H9 (cell line): Measurements from ENCODE around the gene HMX1. TPM values are rescaled to one million over a fixed set of nuclear protein-coding genes. Genes with fewer than 3 reads are reported as not detected.

Experiments
- DNase-seq: peaks from one replicate; pipeline ENCODE4 v3.0.0-alpha.2; 2017
- H2AFZ ChIP-seq: one replicate; pipeline ENCODE4 v1.6.1; 2013; ENCODE audit warnings: mild to moderate bottlenecking, low read length, control low read depth, moderate library complexity
- H2AK5ac ChIP-seq: 2 replicates; pipeline ENCODE4 v1.6.1; 2013; ENCODE audit warnings: low read length, control low read depth, mixed read lengths; ENCODE audit not compliant: insufficient read length
- H2BK120ac ChIP-seq: one replicate; pipeline ENCODE4 v1.6.1; 2013; ENCODE audit warnings: low read depth, mild to moderate bottlenecking, low read length, control low read depth, inconsistent platforms; ENCODE audit not compliant: poor library complexity, severe bottlenecking
- H2BK12ac ChIP-seq: 2 replicates; pipeline ENCODE4 v1.6.1; 2013; ENCODE audit warnings: low read length, control low read depth, mixed read lengths, low read depth; ENCODE audit not compliant: insufficient read length
- H2BK15ac ChIP-seq: 2 replicates; pipeline ENCODE4 v1.6.1; 2013; ENCODE audit warnings: low read depth, low read length, control low read depth
- H2BK20ac ChIP-seq: one replicate; pipeline ENCODE4 v1.6.1; 2013; ENCODE audit warnings: low read depth, mild to moderate bottlenecking, low read length, control low read depth, inconsistent platforms; ENCODE audit not compliant: poor library complexity, severe bottlenecking
- H2BK5ac ChIP-seq: 2 replicates; pipeline ENCODE4 v1.6.1; 2013; ENCODE audit warnings: low read length, control low read depth, mixed read lengths; ENCODE audit not compliant: insufficient read length
- H3K14ac ChIP-seq: 2 replicates; pipeline ENCODE4 v1.6.1; 2013; ENCODE audit warnings: low read length, control low read depth; ENCODE audit not compliant: insufficient read depth
- H3K18ac ChIP-seq: 2 replicates; pipeline ENCODE4 v1.6.1; 2013; ENCODE audit warnings: low read depth, mild to moderate bottlenecking, mixed read lengths, low read length, control low read depth; ENCODE audit not compliant: insufficient read length
- H3K23ac ChIP-seq: 2 replicates; pipeline ENCODE4 v1.6.1; 2013; ENCODE audit warnings: low read length, control low read depth, mixed read lengths, low read depth; ENCODE audit not compliant: insufficient read length
- H3K23me2 ChIP-seq: 2 replicates; pipeline ENCODE4 v1.6.1; 2013; ENCODE audit warnings: low read depth, mild to moderate bottlenecking, mixed read lengths, low read length, control low read depth; ENCODE audit not compliant: insufficient read length, poor library complexity, severe bottlenecking
- H3K27ac ChIP-seq: 2 replicates; pipeline ENCODE4 v1.5.1; 2013; ENCODE audit warnings: low read length, control low read depth, mixed read lengths, low read depth; ENCODE audit not compliant: insufficient read length
- H3K27me3 ChIP-seq: 2 replicates; pipeline ENCODE4 v1.6.1; 2013; ENCODE audit warnings: low read length, control low read depth, inconsistent platforms; ENCODE audit not compliant: insufficient read depth
- H3K4ac ChIP-seq: 2 replicates; pipeline ENCODE4 v1.6.1; 2013; ENCODE audit warnings: low read depth, mild to moderate bottlenecking, control low read depth, inconsistent platforms, low read length, moderate library complexity
- H3K4me1 ChIP-seq: 2 replicates; pipeline ENCODE4 v1.6.1; 2013; ENCODE audit warnings: low read length, control low read depth, inconsistent platforms; ENCODE audit not compliant: insufficient read depth
- H3K4me2 ChIP-seq: 2 replicates; pipeline ENCODE4 v1.6.1; 2013; ENCODE audit warnings: low read length, control low read depth, mixed read lengths; ENCODE audit not compliant: insufficient read length, insufficient read depth
- H3K56ac ChIP-seq: 2 replicates; pipeline ENCODE4 v1.6.1; 2013; ENCODE audit warnings: low read depth, mild to moderate bottlenecking, mixed read lengths, low read length, control low read depth; ENCODE audit not compliant: insufficient read length
- H3K79me1 ChIP-seq: 2 replicates; pipeline ENCODE4 v1.6.1; 2013; ENCODE audit warnings: low read depth, mild to moderate bottlenecking, moderate library complexity, low read length, control low read depth, inconsistent platforms; ENCODE audit not compliant: insufficient read depth, poor library complexity, severe bottlenecking
- H3K79me2 ChIP-seq: 2 replicates; pipeline ENCODE4 v1.6.1; 2013; ENCODE audit warnings: low read length, control low read depth, inconsistent platforms; ENCODE audit not compliant: insufficient read depth
- H3K9ac ChIP-seq: 2 replicates; pipeline ENCODE4 v1.6.1; 2013; ENCODE audit warnings: low read length, control low read depth, mixed read lengths; ENCODE audit not compliant: insufficient read length; ENCODE audit errors: extremely low read depth
- H3K9me3 ChIP-seq: one replicate; pipeline ENCODE4 v1.6.1; 2013; ENCODE audit warnings: low read depth, low read length, inconsistent platforms; ENCODE audit not compliant: control insufficient read depth
- H3T11ph ChIP-seq: one replicate; pipeline ENCODE4 v1.6.1; 2013; ENCODE audit warnings: mild to moderate bottlenecking, low read length, control low read depth, inconsistent platforms
- H4K20me1 ChIP-seq: one replicate; pipeline ENCODE4 v1.6.1; 2013; ENCODE audit not compliant: control insufficient read depth, insufficient read length, insufficient read depth
- H4K5ac ChIP-seq: 2 replicates; pipeline ENCODE4 v1.6.1; 2013; ENCODE audit warnings: low read depth, mild to moderate bottlenecking, mixed read lengths, low read length, control low read depth; ENCODE audit not compliant: insufficient read length
- H4K8ac ChIP-seq: replicated peaks from 2 replicates; pipeline ENCODE4 v1.6.1; 2013; ENCODE audit warnings: low read length, control low read depth, mixed read lengths, low read depth; ENCODE audit not compliant: insufficient read length
- H4K91ac ChIP-seq: 2 replicates; pipeline ENCODE4 v1.6.1; 2013; ENCODE audit warnings: low read depth, mild to moderate bottlenecking, moderate library complexity, mixed read lengths, low read length, control low read depth; ENCODE audit not compliant: insufficient read length
- H3K27ac Mint-ChIP-seq, 3 experiments: 2 replicates in 2 of 3; 3 replicates in 1 of 3; pipeline ENCODE4 v1.8.0; 2020 to 2021; ENCODE audit warnings: mixed read lengths in 3 of 3, mild to moderate bottlenecking in 1 of 3, moderate library complexity in 1 of 3
- H3K27me3 Mint-ChIP-seq: 2 replicates; pipeline ENCODE4 v1.8.0; 2021; ENCODE audit warnings: low read depth, mild to moderate bottlenecking, moderate library complexity, mixed read lengths
- H3K36me3 Mint-ChIP-seq, 3 experiments: 2 replicates in 2 of 3; 3 replicates in 1 of 3; pipeline ENCODE4 v1.8.0; 2020 to 2021; ENCODE audit warnings: low read depth in 3 of 3, mixed read lengths in 3 of 3; ENCODE audit not compliant: insufficient read depth in 1 of 3
- H3K4me1 Mint-ChIP-seq, 2 experiments: 2 replicates each; pipeline ENCODE4 v1.8.0; 2020; ENCODE audit warnings: mixed read lengths in 2 of 2
- H3K4me3 Mint-ChIP-seq, 2 experiments: 2 replicates in 1 of 2; 3 replicates in 1 of 2; pipeline ENCODE4 v1.8.0; 2020 to 2021; ENCODE audit warnings: mild to moderate bottlenecking in 2 of 2, mixed read lengths in 2 of 2, moderate library complexity in 1 of 2
- H3K9me3 Mint-ChIP-seq, 2 experiments: 2 replicates in 1 of 2; 3 replicates in 1 of 2; pipeline ENCODE4 v1.8.0; 2020; ENCODE audit warnings: mild to moderate bottlenecking in 2 of 2, mixed read lengths in 2 of 2, moderate library complexity in 1 of 2
- WGBS: extraction: QIAGEN DNeasy Blood & Tissue Kit; methylation state at CpG from one replicate; pipeline ENCODE4 v1.1.7; 2013; ENCODE audit warnings: missing lambda C conversion rate, low lambda C conversion rate, mixed read lengths; ENCODE audit not compliant: insufficient read length; ENCODE audit errors: extremely low coverage; 5-methylcytosine and 5-hydroxymethylcytosine counted together
- total RNA-seq: library from RNA; stranded (reverse); gene quantifications from 2 replicates; pipeline ENCODE4 v1.2.1, GENCODE V29; 2021
- TF ChIP-seq, protein P1 (sequence below): fragments of 200-600 bp; sonication (generic); conservative IDR thresholded peaks from 3 replicates; pipeline ENCODE4 v1.8.0; 2021; ENCODE audit warnings: antibody characterized with exemption, mild to moderate bottlenecking

Gene HMX1
- total RNA-seq, 1 experiment from 2014 or later = 0.26 TPM

DNA sequence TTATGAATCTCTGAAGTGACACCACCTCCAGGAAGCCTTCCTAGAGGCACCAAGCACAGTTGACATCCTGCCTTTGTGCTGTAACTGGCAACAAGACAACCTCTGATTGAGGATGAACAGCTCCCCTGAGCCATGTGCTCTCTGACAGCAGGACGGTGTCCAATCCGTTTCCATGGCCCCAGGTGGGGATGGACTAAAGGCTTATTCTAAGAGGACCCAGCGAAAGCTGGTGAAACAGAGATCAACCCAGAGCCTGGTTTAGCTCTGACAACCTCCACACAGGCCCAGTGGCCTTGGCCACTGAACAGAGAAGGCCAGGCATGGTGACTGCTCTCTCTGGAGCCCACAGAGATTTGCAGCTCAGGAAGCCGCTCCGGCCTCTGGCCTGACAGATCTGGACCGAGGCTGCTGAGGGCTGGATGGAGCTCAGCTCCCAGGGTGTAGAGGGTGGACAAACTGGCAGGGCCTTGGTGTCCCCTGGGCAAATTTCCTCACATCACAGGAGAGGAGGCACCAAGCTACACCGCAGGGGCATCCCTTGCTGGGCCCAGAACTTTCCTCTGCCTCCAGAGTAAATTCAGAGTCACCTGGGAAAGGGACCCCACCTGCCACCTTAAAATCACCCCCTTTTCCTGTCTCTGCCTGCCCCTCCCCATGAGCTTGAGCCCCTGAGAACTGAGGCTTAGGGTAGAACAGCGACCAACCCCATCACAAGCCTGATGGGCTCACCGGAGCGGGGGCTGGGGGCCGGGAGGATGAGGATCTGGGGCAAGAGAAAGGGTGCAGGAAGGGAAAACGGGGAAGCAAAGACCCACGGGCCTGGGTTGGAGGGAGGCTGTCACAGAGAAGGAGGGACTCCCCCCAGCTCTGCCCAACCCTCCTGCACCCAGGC, 40.2 kb downstream of the HMX1 start:
- H4K8ac ChIP-seq = no peak overlapping the region
- Mint-ChIP-seq H3K27me3 (peaks cover 30% of the 10 kb centered on the region), H3K9me3 (peaks cover 0 to 13% of the 10 kb centered on the region in 2 experiments; a peak in 4 of 5 replicates), H3K4me3 (no peak overlapping the region), H3K36me3 (no peaks in the 10 kb centered on the region; a peak in 1 of 7 replicates), H3K27ac (no peak overlapping the region), H3K4me1 (peaks cover 0 to 22% of the 10 kb centered on the region in 2 experiments; a peak in 2 of 4 replicates)
- H2BK5ac ChIP-seq = no peak overlapping the region
- no peak overlapping the region for H2BK15ac ChIP-seq
- H2BK12ac ChIP-seq = no peak overlapping the region
- H3K4ac ChIP-seq = no peak overlapping the region
- no peak for DNase-seq
- no peak overlapping the region for H3K23ac ChIP-seq
- no peaks in the 10 kb centered on the region for H3K79me2 ChIP-seq
- H3K23me2 ChIP-seq = no peaks in the 10 kb centered on the region
- H2AFZ ChIP-seq = no peak overlapping the region
- no peak overlapping the region for H4K5ac ChIP-seq
- no peaks in the 10 kb centered on the region for H3K27me3 ChIP-seq
- H4K20me1 ChIP-seq = no peaks in the 10 kb centered on the region
- no peaks in the 10 kb centered on the region for H3K79me1 ChIP-seq
- no peak overlapping the region for H2BK120ac ChIP-seq
- no peak overlapping the region for H2AK5ac ChIP-seq
- H3K14ac ChIP-seq = no peak overlapping the region; the same call in 1 of the 2 replicates
- H2BK20ac ChIP-seq = no peak overlapping the region
- H3K4me2 ChIP-seq = no peak overlapping the region
- H3T11ph ChIP-seq = no peak overlapping the region
- no peak overlapping the region for H3K9ac ChIP-seq
- no peak overlapping the region for H3K27ac ChIP-seq
- no CpG with 5 or more reads among the region's 13 CpGs for WGBS
- H3K56ac ChIP-seq = no peak overlapping the region
- H4K91ac ChIP-seq = no peak overlapping the region
- TF ChIP-seq, protein P1, sequence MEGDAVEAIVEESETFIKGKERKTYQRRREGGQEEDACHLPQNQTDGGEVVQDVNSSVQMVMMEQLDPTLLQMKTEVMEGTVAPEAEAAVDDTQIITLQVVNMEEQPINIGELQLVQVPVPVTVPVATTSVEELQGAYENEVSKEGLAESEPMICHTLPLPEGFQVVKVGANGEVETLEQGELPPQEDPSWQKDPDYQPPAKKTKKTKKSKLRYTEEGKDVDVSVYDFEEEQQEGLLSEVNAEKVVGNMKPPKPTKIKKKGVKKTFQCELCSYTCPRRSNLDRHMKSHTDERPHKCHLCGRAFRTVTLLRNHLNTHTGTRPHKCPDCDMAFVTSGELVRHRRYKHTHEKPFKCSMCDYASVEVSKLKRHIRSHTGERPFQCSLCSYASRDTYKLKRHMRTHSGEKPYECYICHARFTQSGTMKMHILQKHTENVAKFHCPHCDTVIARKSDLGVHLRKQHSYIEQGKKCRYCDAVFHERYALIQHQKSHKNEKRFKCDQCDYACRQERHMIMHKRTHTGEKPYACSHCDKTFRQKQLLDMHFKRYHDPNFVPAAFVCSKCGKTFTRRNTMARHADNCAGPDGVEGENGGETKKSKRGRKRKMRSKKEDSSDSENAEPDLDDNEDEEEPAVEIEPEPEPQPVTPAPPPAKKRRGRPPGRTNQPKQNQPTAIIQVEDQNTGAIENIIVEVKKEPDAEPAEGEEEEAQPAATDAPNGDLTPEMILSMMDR = no peak
- no peaks in the 10 kb centered on the region for H3K4me1 ChIP-seq
- H3K9me3 ChIP-seq = no peaks in the 10 kb centered on the region
- H3K18ac ChIP-seq = no peak overlapping the region
